HepG2 (cell line): Measurements from ENCODE around the gene MARCHF6. TPM values are rescaled to one million over a fixed set of nuclear protein-coding genes. Genes with fewer than 3 reads are reported as not detected.

Experiments
- ATAC-seq: fragments of 200-7000 bp; cut with Tn5 transposase; 3 replicates; pipeline ENCODE4 v1.9.1; 2020; ENCODE audit warnings: mild to moderate bottlenecking, moderate library complexity
- BruUV-seq: library from RNA; stranded (reverse); fragments of 400-500 nt; replicated peaks from 2 replicates; lab custom pipeline; 2021; lab: Mats Ljungman, UMichigan
- CTCF ChIA-PET: fragments of 300-600 bp; formaldehyde crosslinking; extraction: SDS; loops from one replicate; lab custom pipeline; 2021; ENCODE audit warnings: low total read pairs, inconsistent platforms, low intra/inter-chr PET ratio; lab: Yijun Ruan, JAX
- POLR2A ChIA-PET: fragments of 350-600 bp; sonication (Branson Sonifier 250); formaldehyde crosslinking; loops from one replicate; lab custom pipeline; 2020; ENCODE audit warnings: antibody characterized with exemption, inconsistent platforms; lab: Yijun Ruan, JAX
- DNase-seq: peaks from one replicate; pipeline ENCODE4 v3.0.0-alpha.2; 2015; ENCODE audit warnings: low spot score
- FAIRE-seq: peaks from 3 replicates; lab custom pipeline; 2011; peaks lifted over from hg19 to GRCh38; lab: Jason Lieb, UNC
- H2AFZ ChIP-seq: one replicate; pipeline ENCODE4 v1.6.1; 2011; ENCODE audit warnings: low read length, inconsistent platforms
- H3K27ac ChIP-seq: fragments of 300-600 bp; 3 replicates; pipeline ENCODE4 v1.8.0; 2011; ENCODE audit warnings: mixed run types, mild to moderate bottlenecking, mixed read lengths, low read length, inconsistent platforms; ENCODE audit not compliant: insufficient read depth; ENCODE audit errors: extremely low read length
- H3K27me3 ChIP-seq, 2 experiments: fragments of 200-600 bp in 1 of 2; 2 replicates in 1 of 2; 3 replicates in 1 of 2; pipeline versions ENCODE4 v1.6.0 to v1.8.0; 2011; ENCODE audit warnings: low read length in 2 of 2, mild to moderate bottlenecking in 2 of 2, moderate library complexity in 2 of 2, inconsistent platforms in 1 of 2; ENCODE audit not compliant: insufficient read depth in 2 of 2, control insufficient read depth in 1 of 2
- H3K36me3 ChIP-seq, 2 experiments: fragments of 200-600 bp in 1 of 2; replicated peaks in 1 of 2; 2 replicates in 1 of 2; 3 replicates in 1 of 2; pipeline versions ENCODE4 v1.5.1 to v1.8.0; 2011; ENCODE audit warnings: low read length in 2 of 2, inconsistent platforms in 1 of 2; ENCODE audit not compliant: insufficient read depth in 2 of 2, control insufficient read depth in 1 of 2
- H3K4me1 ChIP-seq: 2 replicates; pipeline ENCODE4 v1.5.1; 2012; ENCODE audit warnings: low read length, inconsistent platforms; ENCODE audit not compliant: insufficient read depth
- H3K4me2 ChIP-seq: 2 replicates; pipeline ENCODE4 v1.6.0; 2011; ENCODE audit warnings: low read depth, low read length, inconsistent platforms
- H3K4me3 ChIP-seq, 3 experiments: fragments of 200-600 bp in 1 of 3; sonication (generic), shearing (Covaris generic) in 1 of 3; replicated peaks in 1 of 3; 2 replicates each; pipeline ENCODE4 v1.5.1; 2011 to 2016; ENCODE audit warnings: low read length in 3 of 3, inconsistent platforms in 2 of 3, low read depth in 2 of 3, mild to moderate bottlenecking in 2 of 3, control low read depth in 1 of 3, mixed read lengths in 1 of 3; ENCODE audit not compliant: insufficient read depth in 1 of 3
- H3K79me2 ChIP-seq: one replicate; pipeline ENCODE4 v1.6.1; 2011; ENCODE audit warnings: low read length, inconsistent platforms; ENCODE audit not compliant: insufficient read depth
- H3K9ac ChIP-seq: 2 replicates; pipeline ENCODE4 v1.6.0; 2011; ENCODE audit warnings: mild to moderate bottlenecking, low read depth, low read length, inconsistent platforms; ENCODE audit not compliant: insufficient read depth
- H3K9me3 ChIP-seq: 2 replicates; pipeline ENCODE4 v1.5.1; 2012; ENCODE audit warnings: mild to moderate bottlenecking, low read length
- H4K20me1 ChIP-seq: 2 replicates; pipeline ENCODE4 v1.6.0; 2011; ENCODE audit warnings: inconsistent platforms, mild to moderate bottlenecking, low read length, moderate library complexity; ENCODE audit not compliant: insufficient read depth
- TIGD3 ChIP-seq: sonication (generic); formaldehyde crosslinking; IDR thresholded peaks from 2 replicates; pipeline ENCODE4 v1.5.1; 2020; ENCODE audit warnings: mild to moderate bottlenecking, missing genetic modification reagents, borderline replicate concordance
- YEATS4 ChIP-seq: sonication (generic); formaldehyde crosslinking; IDR thresholded peaks from 2 replicates; pipeline ENCODE4 v1.4.0; 2020; ENCODE audit warnings: missing genetic modification reagents, borderline replicate concordance
- ZMYM2 ChIP-seq: sonication (generic); formaldehyde crosslinking; IDR thresholded peaks from 2 replicates; pipeline ENCODE4 v1.8.0; 2022; ENCODE audit warnings: mild to moderate bottlenecking, missing genetic modification reagents
- ZNF292 ChIP-seq: sonication (generic); formaldehyde crosslinking; IDR thresholded peaks from 2 replicates; pipeline ENCODE4 v1.8.1; 2022; ENCODE audit warnings: mild to moderate bottlenecking, low read depth, missing genetic modification reagents, borderline replicate concordance
- ZNF564 ChIP-seq: sonication (generic); formaldehyde crosslinking; IDR thresholded peaks from 2 replicates; pipeline ENCODE4 v1.8.1; 2023; ENCODE audit warnings: mild to moderate bottlenecking, missing genetic modification reagents
- ZNF572 ChIP-seq: sonication (generic); formaldehyde crosslinking; IDR thresholded peaks from 2 replicates; pipeline ENCODE4 v1.5.1; 2020; ENCODE audit warnings: mild to moderate bottlenecking, missing genetic modification reagents
- ZNF687 ChIP-seq: sonication (generic); formaldehyde crosslinking; IDR thresholded peaks from 2 replicates; pipeline ENCODE4 v1.5.1; 2020; ENCODE audit warnings: mild to moderate bottlenecking, missing genetic modification reagents, moderate library complexity
- ZNF749 ChIP-seq: sonication (generic); formaldehyde crosslinking; IDR thresholded peaks from 2 replicates; pipeline ENCODE4 v1.8.0; 2022; ENCODE audit warnings: mild to moderate bottlenecking, missing genetic modification reagents, moderate library complexity, borderline replicate concordance
- WGBS: methylation state at CpG from one replicate; pipeline ENCODE4 v1.1.6; 2017; ENCODE audit warnings: low lambda C conversion rate; 5-methylcytosine and 5-hydroxymethylcytosine counted together
- in situ Hi-C: cut with HindIII; loops from 2 replicates; pipeline ENCODE4 v1.10.0; 2017; ENCODE audit warnings: low pct_unique_long_range_greater_than_20kb; ENCODE audit not compliant: extremely low pct_ligation_motif_present
- intact Hi-C: fragments of 100-400 bp; cut with micrococcal nuclease; formaldehyde crosslinking; loops from one replicate; pipeline ENCODE4 v1.10.0; 2022; ENCODE audit not compliant: unreplicated experiment
- polyA plus RNA-seq, 8 experiments: library from polyadenylated mRNA; depleted of rRNA in 3 of 8; stranded (reverse) in 7 of 8; unstranded in 1 of 8; fragments of >200 nt; fragmentation: Illumina TruSeq in 4 of 8; extraction: Trizol in 4 of 8; gene quantifications; 2 replicates each; pipeline versions ENCODE4 v1.2.1 to v1.2.3, GENCODE V29; 2011 to 2016; ENCODE audit warnings: low read depth in 4 of 8, missing spikeins in 1 of 8, mixed read lengths in 1 of 8; ENCODE audit not compliant: insufficient read depth in 1 of 8
- total RNA-seq, 5 experiments: library from RNA; depleted of rRNA; stranded (reverse); fragments of >200 nt; fragmentation: Illumina TruSeq; extraction: Trizol; gene quantifications; 2 replicates each; pipeline ENCODE4 v1.2.3, GENCODE V29; 2016; ENCODE audit warnings: low read depth in 1 of 5

MARCHF6 gene
- total and polyA plus RNA-seq, 2 of the 13 experiments (the other 11 are each of a cell fraction or from before 2014, with no cell fraction given): 48.6 to 107 TPM

- H3K79me2 ChIP-seq: no peaks in the 10 kb centered on the region
- no peak for DNase-seq
- ChIA-PET CTCF (no interaction called here), POLR2A (no interaction called here)
- no peak overlapping the region for H3K9ac ChIP-seq
- no TSS peak for BruUV-seq
- no peak overlapping the region for H3K4me3 ChIP-seq
- H3K27me3 ChIP-seq: peaks cover 0 to 11% of the 10 kb centered on the region in 2 experiments; a peak in 1 of 5 replicates
- no peak for TF ChIP-seq ZNF564 (CRISPR knock-in tag)
- TF ChIP-seq ZMYM2 (CRISPR knock-in tag): no peak
- TF ChIP-seq TIGD3 (CRISPR knock-in tag): no peak
- TF ChIP-seq ZNF749 (CRISPR knock-in tag): no peak
- no peak for TF ChIP-seq ZNF687 (CRISPR knock-in tag)
- no peak for TF ChIP-seq ZNF572 (CRISPR knock-in tag)
- no peak for TF ChIP-seq YEATS4 (CRISPR knock-in tag)
- no peak for TF ChIP-seq ZNF292
- no peak for ATAC-seq
- H3K4me1 ChIP-seq: peaks cover 51% of the 10 kb centered on the region
- no peaks in the 10 kb centered on the region for H3K36me3 ChIP-seq
- no peaks in the 10 kb centered on the region for H4K20me1 ChIP-seq
- intact Hi-C loops: no loop called here
- H3K4me2 ChIP-seq: peak overlapping the region; percentile 57; the same call in 1 of the 2 replicates
- WGBS: 61% methylated on average over 5 of the region's 5 CpGs
- in situ Hi-C loops: no loop called here
- H3K9me3 ChIP-seq: no peaks in the 10 kb centered on the region
- H2AFZ ChIP-seq: no peak overlapping the region
- no peak for FAIRE-seq
- no peak overlapping the region for H3K27ac ChIP-seq
Measured at GRCh38 chr5:10332301-10332700, 21.2 kb upstream of the MARCHF6 start.
